Liver (tissue), 9 donors: ENCODE results near the gene SDR9C7. TPM values are rescaled to one million over a fixed set of nuclear protein-coding genes. Genes with fewer than 3 reads are reported as not detected.
A peak's percentile ranks its signal among the peaks of the same experiment; 100 is the strongest.

Experiments
- DNase-seq: peaks from one replicate; pipeline ENCODE4 v3.0.0-alpha.2; 2017; ENCODE audit warnings: low spot score
- H3K27ac ChIP-seq, 2 donors: one replicate each; pipeline ENCODE4 v1.7.0; 2013; ENCODE audit warnings: inconsistent platforms in 2 of 2, low read length in 2 of 2, control low read depth in 1 of 2, low read depth in 1 of 2, mild to moderate bottlenecking in 1 of 2
- H3K27me3 ChIP-seq, 4 donors: one replicate each; pipeline versions ENCODE4 v1.6.1 to v1.7.0; 2013; ENCODE audit warnings: low read length in 3 of 4, inconsistent platforms in 1 of 4, mild to moderate bottlenecking in 1 of 4, moderate library complexity in 1 of 4; ENCODE audit not compliant: control insufficient read depth in 4 of 4, insufficient read depth in 4 of 4
- H3K36me3 ChIP-seq, 4 donors: one replicate each; pipeline versions ENCODE4 v1.6.1 to v1.7.0; 2013; ENCODE audit warnings: low read length in 3 of 4, mild to moderate bottlenecking in 3 of 4, low read depth in 1 of 4, moderate library complexity in 1 of 4; ENCODE audit not compliant: control insufficient read depth in 4 of 4, insufficient read depth in 3 of 4
- H3K4me1 ChIP-seq, 4 donors: one replicate each; pipeline versions ENCODE4 v1.6.1 to v1.7.0; 2013; ENCODE audit warnings: low read length in 3 of 4, mild to moderate bottlenecking in 3 of 4, moderate library complexity in 1 of 4; ENCODE audit not compliant: control insufficient read depth in 4 of 4, insufficient read depth in 4 of 4
- H3K4me3 ChIP-seq, 3 donors: one replicate each; pipeline versions ENCODE4 v1.6.1 to v1.7.0; 2013; ENCODE audit warnings: low read length in 3 of 3, control low read depth in 1 of 3, low read depth in 1 of 3, mild to moderate bottlenecking in 1 of 3
- H3K9ac ChIP-seq, 2 donors: one replicate each; pipeline ENCODE4 v1.7.0; 2013; ENCODE audit warnings: low read length in 2 of 2, mild to moderate bottlenecking in 2 of 2, moderate library complexity in 2 of 2, control low read depth in 1 of 2, low read depth in 1 of 2
- H3K9me3 ChIP-seq, 4 donors: one replicate each; pipeline versions ENCODE4 v1.6.1 to v1.7.0; 2013; ENCODE audit warnings: low read length in 3 of 4; ENCODE audit not compliant: control insufficient read depth in 4 of 4
- CTCF ChIP-seq: fragments of 150-350 bp; IDR thresholded peaks from 2 replicates; pipeline ENCODE4 v1.5.1; 2017; ENCODE audit warnings: improper control_type of control experiment, low read depth, low read length; ENCODE audit not compliant: missing input control
- FOXA2 ChIP-seq: IDR thresholded peaks from 2 replicates; pipeline ENCODE4 v1.6.1; 2016; ENCODE audit warnings: antibody characterized with exemption
- GABPA ChIP-seq, 2 donors: IDR thresholded peaks in 1 of 2; conservative IDR thresholded peaks in 1 of 2; 2 replicates each; pipeline ENCODE4 v1.6.1; 2016; ENCODE audit warnings: antibody characterized with exemption in 2 of 2, mild to moderate bottlenecking in 1 of 2, moderate library complexity in 1 of 2
- HNF4A ChIP-seq, 2 donors: conservative IDR thresholded peaks; 2 replicates each; pipeline ENCODE4 v1.6.1; 2016; ENCODE audit warnings: antibody characterized with exemption in 2 of 2, mild to moderate bottlenecking in 2 of 2
- HNF4G ChIP-seq: IDR thresholded peaks from 2 replicates; pipeline ENCODE4 v1.6.1; 2016; ENCODE audit warnings: antibody characterized with exemption
- JUND ChIP-seq, 2 donors: IDR thresholded peaks; 2 replicates each; pipeline ENCODE4 v1.6.1; 2016; ENCODE audit warnings: antibody characterized with exemption in 2 of 2
- MAX ChIP-seq: IDR thresholded peaks from 2 replicates; pipeline ENCODE4 v1.6.1; 2016; ENCODE audit warnings: antibody characterized with exemption
- NR2F2 ChIP-seq: IDR thresholded peaks from 2 replicates; pipeline ENCODE4 v1.6.1; 2016; ENCODE audit warnings: antibody characterized with exemption
- RAD21 ChIP-seq, 2 donors: IDR thresholded peaks; 2 replicates each; pipeline ENCODE4 v1.6.1; 2016; ENCODE audit warnings: antibody characterized with exemption in 2 of 2, mild to moderate bottlenecking in 2 of 2
- RXRA ChIP-seq, 2 donors: IDR thresholded peaks; 2 replicates each; pipeline ENCODE4 v1.6.1; 2017 to 2018; ENCODE audit warnings: antibody characterized with exemption in 2 of 2, mild to moderate bottlenecking in 1 of 2
- SP1 ChIP-seq: IDR thresholded peaks from 2 replicates; pipeline ENCODE4 v1.6.1; 2018; ENCODE audit warnings: antibody characterized with exemption, mild to moderate bottlenecking
- TAF1 ChIP-seq: conservative IDR thresholded peaks from 2 replicates; pipeline ENCODE4 v1.6.1; 2016; ENCODE audit warnings: antibody characterized with exemption, mild to moderate bottlenecking
- YY1 ChIP-seq: IDR thresholded peaks from 2 replicates; pipeline ENCODE4 v1.6.1; 2016; ENCODE audit warnings: antibody characterized with exemption, mild to moderate bottlenecking
- ZBTB33 ChIP-seq: IDR thresholded peaks from 2 replicates; pipeline ENCODE4 v1.6.1; 2016; ENCODE audit warnings: antibody characterized with exemption
- WGBS: extraction: QIAGEN DNeasy Blood & Tissue Kit; methylation state at CpG from one replicate; pipeline ENCODE4 v1.1.7; 2013; 5-methylcytosine and 5-hydroxymethylcytosine counted together
- polyA plus RNA-seq, 2 donors: library from polyadenylated mRNA; stranded (reverse) in 1 of 2; unstranded in 1 of 2; fragments of 200-250 nt in 1 of 2; fragments of >200 nt in 1 of 2; fragmentation: Nextera tagmentation in 1 of 2; extraction: Ambion mirVana in 1 of 2; gene quantifications; one replicate each; pipeline versions ENCODE4 v1.2.1 to v1.2.3, GENCODE V29; 2013 to 2015
- total RNA-seq, 2 donors: library from RNA; depleted of rRNA; stranded (reverse); fragments of >200 nt; gene quantifications; one replicate each; pipeline ENCODE4 v1.2.3, GENCODE V29; 2014
- TF ChIP-seq, protein P1 (sequence below): IDR thresholded peaks from 2 replicates; pipeline ENCODE4 v1.6.1; 2016; ENCODE audit warnings: antibody characterized with exemption, mild to moderate bottlenecking
- donor health status: healthy.
- donor health status: healthy.
- donor health status: healthy.
- donor health status: healthy.
- donor health status: healthy.

SDR9C7 gene
- total and polyA plus RNA-seq, 4 donors: not detected

DNA sequence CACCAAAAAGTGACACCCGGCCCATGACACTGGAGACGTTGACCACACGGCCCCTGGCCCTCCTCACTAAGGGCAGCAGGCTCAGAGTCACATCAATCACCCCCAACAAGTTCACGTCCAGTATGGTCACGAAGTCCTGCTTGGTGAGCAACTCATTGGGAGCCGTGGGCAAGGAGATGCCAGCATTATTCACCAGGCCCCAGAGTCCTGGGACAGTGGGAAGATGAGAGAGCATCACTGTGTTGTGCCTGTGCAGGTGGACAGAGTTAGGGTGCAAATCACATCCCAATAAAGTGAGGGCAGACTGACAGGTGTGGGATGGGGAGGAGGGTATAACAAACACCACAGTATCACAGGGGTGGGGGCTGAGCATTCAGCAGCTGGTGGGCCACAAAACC, 20.7 kb upstream of the SDR9C7 start:
- H3K9me3 ChIP-seq: no peaks in the 10 kb centered on the region
- peaks cover 17 to 50% (median 29%) of the 10 kb centered on the region in 4 donors for H3K36me3 ChIP-seq
- no peaks in the 10 kb centered on the region for H3K27me3 ChIP-seq
- WGBS: 43% methylated on average over 6 of the region's 6 CpGs
- peak overlapping the region; percentile 50 to 93 (median 74) for H3K4me3 ChIP-seq
- peak overlapping the region; percentile 71 to 80 for H3K27ac ChIP-seq
- H3K9ac ChIP-seq: peak overlapping the region; percentile 20 to 93
- no peak for DNase-seq
- H3K4me1 ChIP-seq: peaks cover 11 to 45% (median 26%) of the 10 kb centered on the region in 4 donors
- TF ChIP-seq TAF1 (no peak), CTCF (no peak), JUND (IDR thresholded peaks at IDR 0.05) (no peak), SP1 (no peak), NR2F2 (no peak), MAX (no peak), HNF4A (conservative IDR thresholded peaks at IDR 0.05) (no peak), ZBTB33 (no peak), HNF4G (no peak), YY1 (no peak), FOXA2 (no peak), RXRA (IDR thresholded peaks at IDR 0.05) (no peak), GABPA (IDR thresholded peaks at IDR 0.05 in 1 of 2, conservative IDR thresholded peaks at IDR 0.05 in 1 of 2) (no peak), RAD21 (IDR thresholded peaks at IDR 0.05) (no peak)
- TF ChIP-seq, protein P1, sequence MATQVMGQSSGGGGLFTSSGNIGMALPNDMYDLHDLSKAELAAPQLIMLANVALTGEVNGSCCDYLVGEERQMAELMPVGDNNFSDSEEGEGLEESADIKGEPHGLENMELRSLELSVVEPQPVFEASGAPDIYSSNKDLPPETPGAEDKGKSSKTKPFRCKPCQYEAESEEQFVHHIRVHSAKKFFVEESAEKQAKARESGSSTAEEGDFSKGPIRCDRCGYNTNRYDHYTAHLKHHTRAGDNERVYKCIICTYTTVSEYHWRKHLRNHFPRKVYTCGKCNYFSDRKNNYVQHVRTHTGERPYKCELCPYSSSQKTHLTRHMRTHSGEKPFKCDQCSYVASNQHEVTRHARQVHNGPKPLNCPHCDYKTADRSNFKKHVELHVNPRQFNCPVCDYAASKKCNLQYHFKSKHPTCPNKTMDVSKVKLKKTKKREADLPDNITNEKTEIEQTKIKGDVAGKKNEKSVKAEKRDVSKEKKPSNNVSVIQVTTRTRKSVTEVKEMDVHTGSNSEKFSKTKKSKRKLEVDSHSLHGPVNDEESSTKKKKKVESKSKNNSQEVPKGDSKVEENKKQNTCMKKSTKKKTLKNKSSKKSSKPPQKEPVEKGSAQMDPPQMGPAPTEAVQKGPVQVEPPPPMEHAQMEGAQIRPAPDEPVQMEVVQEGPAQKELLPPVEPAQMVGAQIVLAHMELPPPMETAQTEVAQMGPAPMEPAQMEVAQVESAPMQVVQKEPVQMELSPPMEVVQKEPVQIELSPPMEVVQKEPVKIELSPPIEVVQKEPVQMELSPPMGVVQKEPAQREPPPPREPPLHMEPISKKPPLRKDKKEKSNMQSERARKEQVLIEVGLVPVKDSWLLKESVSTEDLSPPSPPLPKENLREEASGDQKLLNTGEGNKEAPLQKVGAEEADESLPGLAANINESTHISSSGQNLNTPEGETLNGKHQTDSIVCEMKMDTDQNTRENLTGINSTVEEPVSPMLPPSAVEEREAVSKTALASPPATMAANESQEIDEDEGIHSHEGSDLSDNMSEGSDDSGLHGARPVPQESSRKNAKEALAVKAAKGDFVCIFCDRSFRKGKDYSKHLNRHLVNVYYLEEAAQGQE: no peak
